H1 (cell line): ENCODE results near the gene SBF2. TPM values are rescaled to one million over a fixed set of nuclear protein-coding genes. Genes with fewer than 3 reads are reported as not detected.

Source experiments
- CHD1 ChIP-seq: IDR thresholded peaks from 2 replicates; pipeline ENCODE4 v1.6.1; 2012; ENCODE audit warnings: low read depth, low read length, improper control_type of control experiment
- EZH2 ChIP-seq: fragments of 200-600 bp; sonication (generic); IDR thresholded peaks from 2 replicates; pipeline ENCODE4 v1.7.1; 2012; ENCODE audit warnings: low read depth, mild to moderate bottlenecking, moderate library complexity, low read length, inconsistent platforms; ENCODE audit not compliant: severe bottlenecking
- GTF2F1 ChIP-seq: IDR thresholded peaks from 2 replicates; pipeline ENCODE4 v1.6.1; 2012; ENCODE audit warnings: low read depth, low read length, improper control_type of control experiment, borderline replicate concordance
- SP4 ChIP-seq: IDR thresholded peaks from 2 replicates; pipeline ENCODE4 v1.6.1; 2012; ENCODE audit warnings: low read length, inconsistent platforms
- USF2 ChIP-seq: IDR thresholded peaks from 2 replicates; pipeline ENCODE4 v1.6.1; 2011; ENCODE audit warnings: low read length, improper control_type of control experiment
- polyA plus RNA-seq, 7 experiments: library from polyadenylated mRNA; depleted of rRNA in 3 of 7; stranded (reverse) in 5 of 7; unstranded in 2 of 7; fragments of >200 nt in 5 of 7; fragments of 200-250 nt in 2 of 7; gene quantifications; 1 replicate in 5 of 7; 2 replicates in 1 of 7; 4 replicates in 1 of 7; pipeline versions ENCODE4 v1.2.1 to v1.2.3, GENCODE V29; 2011 to 2013; ENCODE audit warnings: missing spikeins in 2 of 7, mixed read lengths in 2 of 7
- total RNA-seq: library from RNA; stranded (reverse); fragmentation: NEBNext Ultra II Directional; extraction: Animal tissue kit (Norgen Biotek cat#: 25700); gene quantifications from 2 replicates; pipeline ENCODE4 v1.2.1, GENCODE V29; 2021

SBF2 gene
- total and polyA plus RNA-seq, 2 of the 8 experiments (the other 6 are each of a cell fraction or from before 2014, with no cell fraction given), result 36.7 to 50.5 TPM

- TF ChIP-seq EZH2, result no peak
- no peak for TF ChIP-seq USF2
- no peak for TF ChIP-seq GTF2F1
- TF ChIP-seq SP4, result no peak
- TF ChIP-seq CHD1, result no peak
These were observed 227.6 kb downstream of the SBF2 start (continued) for GRCh38 chr11:10066441-10066840.
